Activated T-cell treated with anti-CD3 and anti-CD28 coated beads, Interleukin-2, amount 50 U/mL, for 4 hours (primary cell): Measurements from ENCODE around the gene DNAH8. TPM values are rescaled to one million over a fixed set of nuclear protein-coding genes. Genes with fewer than 3 reads are reported as not detected.

ENCODE experiments used
- ATAC-seq, 2 donors: fragments of 200-7000 bp; cut with Tn5 transposase; one replicate each; pipeline ENCODE4 v1.10.0; 2021
- DNase-seq: peaks from one replicate; pipeline ENCODE4 v3.0.0-alpha.2; 2020
- H3K27me3 Mint-ChIP-seq: one replicate; pipeline ENCODE4 v1.8.0; 2021; ENCODE audit warnings: low read depth, mixed read lengths
- H3K36me3 Mint-ChIP-seq: one replicate; pipeline ENCODE4 v1.8.0; 2022; ENCODE audit warnings: mixed read lengths; ENCODE audit not compliant: insufficient read depth
- H3K4me1 Mint-ChIP-seq: one replicate; pipeline ENCODE4 v1.8.0; 2021; ENCODE audit warnings: low read depth, mixed read lengths
- H3K4me3 Mint-ChIP-seq: one replicate; pipeline ENCODE4 v1.8.0; 2021; ENCODE audit warnings: mild to moderate bottlenecking, moderate library complexity, mixed read lengths
- H3K9me3 Mint-ChIP-seq: one replicate; pipeline ENCODE4 v1.8.0; 2021; ENCODE audit warnings: mixed read lengths
- total RNA-seq, 3 donors: library from RNA; stranded (reverse); gene quantifications; one replicate each; pipeline ENCODE4 v1.2.1, GENCODE V29; 2021

The DNAH8 gene
- total RNA-seq, 3 donors from 2014 or later: 0.11 to 0.22 (median 0.13) TPM

DNA sequence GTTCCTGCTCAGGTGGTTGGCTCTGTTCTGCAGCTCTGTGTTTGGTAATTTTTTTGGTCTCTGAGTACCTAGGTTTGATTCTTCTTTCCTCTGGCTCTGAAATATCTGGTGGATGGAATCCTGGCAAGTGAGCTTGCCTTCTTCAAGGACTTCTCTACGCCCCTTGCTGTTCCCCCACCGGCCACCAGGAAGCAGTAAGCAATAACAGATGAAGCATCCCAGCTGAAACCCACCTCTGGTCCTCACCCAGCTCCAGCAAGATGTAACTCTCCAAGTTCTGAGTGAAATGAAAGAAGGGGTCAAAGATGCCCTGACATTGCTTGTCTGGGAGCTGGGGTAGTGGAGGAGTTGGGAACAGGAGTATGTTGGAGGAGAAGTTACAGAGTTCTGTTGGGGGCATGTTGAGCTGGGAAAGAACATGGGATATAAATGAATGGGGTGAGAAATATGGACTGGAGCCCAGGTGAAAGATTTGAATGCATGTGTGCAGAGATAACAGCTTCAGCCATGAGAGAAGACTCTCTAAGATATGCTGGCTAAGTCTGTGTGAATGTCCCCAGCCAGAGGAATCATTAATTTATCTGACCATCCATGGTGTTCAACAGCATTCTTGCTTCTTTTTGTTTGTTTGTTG is 282.1 kb downstream of the DNAH8 start:
- Mint-ChIP-seq H3K9me3 (no peaks in the 10 kb centered on the region), H3K36me3 (no peaks in the 10 kb centered on the region), H3K27me3 (peaks cover 27% of the 10 kb centered on the region), H3K4me3 (no peak overlapping the region), H3K4me1 (no peaks in the 10 kb centered on the region)
- ATAC-seq (no peak), DNase-seq (peak; percentile 31)

DNA sequence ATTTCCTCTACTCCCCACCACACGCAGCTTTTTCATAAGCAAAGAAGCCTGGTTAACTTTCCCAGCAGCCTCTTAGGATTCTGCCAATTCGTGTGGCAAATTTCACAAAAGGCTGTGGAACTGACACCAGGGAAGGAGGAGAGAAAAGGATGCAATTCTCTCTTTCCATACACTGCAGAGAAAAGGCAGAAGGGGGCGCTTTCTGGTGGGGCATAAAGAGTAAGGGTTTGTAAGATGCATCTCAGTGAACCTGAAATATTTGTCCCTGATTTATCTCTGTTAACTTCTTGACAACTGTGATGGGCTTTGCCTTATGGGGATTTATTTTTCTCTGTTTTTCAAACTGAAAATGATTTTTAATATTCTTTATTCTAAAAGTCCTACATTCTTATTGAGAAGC is 288.0 kb downstream of the DNAH8 start:
- peaks cover 20% of the 10 kb centered on the region for H3K27me3 Mint-ChIP-seq
- no peaks in the 10 kb centered on the region for H3K4me1 Mint-ChIP-seq
- H3K9me3 Mint-ChIP-seq: no peaks in the 10 kb centered on the region
- H3K36me3 Mint-ChIP-seq: no peaks in the 10 kb centered on the region
- H3K4me3 Mint-ChIP-seq: no peak overlapping the region
- no peak for ATAC-seq
- DNase-seq: no peak

DNA sequence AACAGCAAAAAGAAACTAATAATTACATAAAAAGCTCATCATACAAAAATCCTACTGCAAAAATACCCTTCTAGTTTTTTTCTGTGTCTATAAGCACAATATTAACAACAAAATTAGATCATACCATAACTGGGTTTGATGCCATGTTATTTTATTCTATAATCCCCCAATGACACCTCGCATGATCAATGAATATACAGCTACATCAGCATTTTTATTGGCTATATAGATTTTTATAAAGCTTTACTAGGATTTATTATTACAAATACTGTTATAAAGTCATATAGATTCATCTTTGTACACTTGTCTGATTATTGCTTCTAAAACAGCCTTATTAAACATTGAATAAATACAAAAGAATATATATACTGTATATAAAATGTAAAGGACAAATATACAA is 288.4 kb downstream of the DNAH8 start:
- Mint-ChIP-seq H3K4me1 (no peaks in the 10 kb centered on the region), H3K9me3 (no peaks in the 10 kb centered on the region), H3K36me3 (no peaks in the 10 kb centered on the region), H3K4me3 (no peak overlapping the region), H3K27me3 (peaks cover 25% of the 10 kb centered on the region)
- no peak for ATAC-seq
- no peak for DNase-seq

DNA sequence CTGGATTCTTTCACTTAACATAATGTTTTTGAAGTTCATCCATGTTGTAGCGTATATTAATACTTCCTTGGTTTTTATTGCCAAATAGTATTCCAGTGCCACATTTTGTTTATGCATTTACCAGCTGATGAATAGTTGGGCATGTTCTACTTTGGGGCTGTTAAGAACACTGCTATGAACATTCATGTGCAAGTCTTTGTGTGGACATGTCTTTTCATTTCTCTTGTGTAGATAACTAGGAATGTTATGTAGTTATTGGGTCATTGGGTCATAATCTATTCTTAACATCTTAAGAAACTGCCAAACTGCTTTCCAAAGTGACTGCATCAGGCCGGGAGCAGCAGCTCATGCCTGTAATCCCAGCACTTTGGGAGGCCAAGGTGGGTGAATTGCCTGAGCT is 289.7 kb downstream of the DNAH8 start:
- no peak for ATAC-seq
- no peak for DNase-seq
- Mint-ChIP-seq H3K9me3 (no peaks in the 10 kb centered on the region), H3K4me1 (no peaks in the 10 kb centered on the region), H3K36me3 (no peaks in the 10 kb centered on the region), H3K27me3 (peaks cover 24% of the 10 kb centered on the region), H3K4me3 (no peak overlapping the region)

DNA sequence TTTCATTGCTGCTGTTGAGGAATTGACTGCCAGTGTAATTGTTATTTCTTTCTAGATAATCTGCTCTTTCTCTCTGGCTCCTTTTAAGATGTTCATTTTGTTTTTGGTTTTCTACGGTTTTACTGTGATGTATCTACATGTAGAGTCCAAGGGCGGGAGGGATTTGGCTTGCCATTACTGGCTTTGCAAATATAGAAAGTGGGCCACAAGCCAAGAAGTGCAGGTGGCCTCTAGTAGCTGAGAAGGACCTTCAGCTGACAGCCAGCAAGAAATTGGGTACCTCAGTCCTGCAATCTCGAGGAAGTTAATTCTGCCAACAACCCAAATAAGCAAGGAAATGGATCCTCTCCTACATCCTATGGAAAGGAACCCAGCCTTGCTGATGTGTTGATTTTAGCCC is 290.7 kb downstream of the DNAH8 start:
- no peak overlapping the region for H3K4me3 Mint-ChIP-seq
- H3K9me3 Mint-ChIP-seq: no peaks in the 10 kb centered on the region
- no peaks in the 10 kb centered on the region for H3K36me3 Mint-ChIP-seq
- DNase-seq: no peak
- ATAC-seq: no peak
- H3K4me1 Mint-ChIP-seq: no peaks in the 10 kb centered on the region
- peaks cover 19% of the 10 kb centered on the region for H3K27me3 Mint-ChIP-seq

DNA sequence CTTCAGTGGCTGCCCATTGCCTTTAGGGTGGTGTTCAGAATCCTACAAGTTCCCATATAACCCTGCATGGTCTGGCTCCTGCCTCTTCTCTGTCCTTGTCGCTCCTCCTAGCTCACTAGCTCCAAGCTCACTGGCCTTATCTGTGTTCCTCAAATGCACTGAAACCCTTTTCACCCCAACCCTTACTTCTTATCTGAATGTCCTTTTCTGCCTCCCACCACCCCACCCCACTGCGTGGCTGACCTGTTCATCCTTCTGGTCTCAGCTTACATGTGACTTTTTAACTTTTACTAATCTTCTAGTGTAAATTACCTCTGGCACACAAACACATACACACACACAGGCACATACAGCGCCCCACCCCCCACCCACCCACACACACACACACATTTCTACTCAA is 292.5 kb downstream of the DNAH8 start:
- DNase-seq (no peak), ATAC-seq (no peak)
- Mint-ChIP-seq H3K27me3 (peaks cover 24% of the 10 kb centered on the region), H3K36me3 (no peaks in the 10 kb centered on the region), H3K4me3 (no peak overlapping the region), H3K4me1 (no peaks in the 10 kb centered on the region), H3K9me3 (no peaks in the 10 kb centered on the region)

DNA sequence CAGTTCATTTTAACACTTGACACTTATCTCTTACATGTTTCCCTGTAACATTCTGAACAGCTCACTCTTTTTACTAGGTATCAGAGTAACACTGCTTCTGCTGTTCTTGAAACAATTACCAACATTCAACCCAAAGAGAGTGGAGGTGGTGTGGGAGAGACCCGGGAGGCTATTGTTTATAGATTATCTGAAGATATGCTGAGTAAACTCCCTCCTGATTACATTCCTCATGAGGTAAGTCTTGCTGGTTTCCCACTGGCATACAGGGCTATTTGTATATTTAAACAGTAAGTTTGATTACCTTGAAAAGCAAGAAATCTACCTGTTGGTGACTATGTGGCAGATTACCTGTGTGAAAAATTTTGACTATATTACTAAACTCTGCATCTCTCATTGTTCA is 293.6 kb downstream of the DNAH8 start:
- ATAC-seq (no peak), DNase-seq (no peak)
- H3K4me3 Mint-ChIP-seq: no peak overlapping the region
- H3K9me3 Mint-ChIP-seq: no peaks in the 10 kb centered on the region
- no peaks in the 10 kb centered on the region for H3K4me1 Mint-ChIP-seq
- peaks cover 29% of the 10 kb centered on the region for H3K27me3 Mint-ChIP-seq
- H3K36me3 Mint-ChIP-seq: no peaks in the 10 kb centered on the region

DNA sequence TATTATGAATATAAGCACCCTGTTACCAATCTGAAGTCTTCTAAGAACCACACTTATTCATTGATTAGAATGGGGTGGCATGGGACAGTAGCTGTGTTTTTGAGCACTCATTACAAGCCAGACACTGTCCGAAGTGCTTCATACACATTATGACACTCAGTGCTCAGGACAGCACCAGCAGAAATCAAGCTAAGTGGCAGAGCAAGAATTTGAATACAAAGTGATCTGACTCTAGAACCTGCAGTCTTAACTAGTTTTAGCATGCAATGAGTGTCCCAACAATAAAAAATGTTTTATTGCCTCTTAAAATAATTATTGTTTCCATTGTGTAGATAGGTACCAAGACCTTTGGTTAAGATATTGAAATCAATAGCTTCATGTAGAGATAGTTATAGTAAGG is 294.4 kb downstream of the DNAH8 start:
- no peaks in the 10 kb centered on the region for H3K36me3 Mint-ChIP-seq
- H3K27me3 Mint-ChIP-seq: peaks cover 32% of the 10 kb centered on the region
- ATAC-seq (no peak), DNase-seq (no peak)
- H3K9me3 Mint-ChIP-seq: no peaks in the 10 kb centered on the region
- H3K4me1 Mint-ChIP-seq: no peaks in the 10 kb centered on the region
- H3K4me3 Mint-ChIP-seq: no peak overlapping the region

DNA sequence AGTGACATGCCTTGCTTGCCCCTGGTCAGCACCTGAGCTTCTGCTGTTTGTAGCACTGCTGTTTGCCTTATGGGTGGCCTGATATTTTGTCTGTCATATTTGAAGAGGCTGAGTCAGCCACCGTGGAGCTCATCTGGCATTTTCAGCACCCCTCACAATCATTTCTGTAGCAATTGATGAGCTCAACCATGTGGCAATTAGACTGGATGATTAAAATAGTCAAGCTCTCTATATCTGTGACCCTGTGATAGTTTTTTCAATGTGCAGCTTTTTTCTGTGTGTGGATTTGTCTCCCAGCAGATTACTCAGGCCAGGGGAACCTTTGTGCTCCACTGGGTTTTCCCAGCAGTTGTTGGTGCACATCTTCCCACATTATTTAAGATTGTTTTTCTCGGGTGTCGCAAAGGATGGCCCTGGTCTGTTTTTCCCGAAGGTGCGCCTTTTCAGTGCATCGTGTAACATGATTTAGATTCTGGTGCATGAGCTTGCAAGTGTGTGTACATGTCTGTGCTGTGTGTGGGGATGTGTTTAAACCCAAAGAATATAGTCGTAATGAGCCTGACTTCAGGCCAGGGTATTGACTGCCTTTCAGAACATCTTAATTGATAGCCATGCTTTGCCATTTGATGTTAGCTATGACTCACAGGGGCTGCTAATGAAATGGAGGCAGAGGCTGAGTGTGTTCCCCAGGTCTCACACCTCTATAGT is 301.9 kb downstream of the DNAH8 start:
- DNase-seq (no peak), ATAC-seq (no peak)
- Mint-ChIP-seq H3K9me3 (no peaks in the 10 kb centered on the region), H3K36me3 (no peaks in the 10 kb centered on the region), H3K4me1 (no peaks in the 10 kb centered on the region), H3K27me3 (peaks cover 12% of the 10 kb centered on the region), H3K4me3 (no peak overlapping the region)

DNA sequence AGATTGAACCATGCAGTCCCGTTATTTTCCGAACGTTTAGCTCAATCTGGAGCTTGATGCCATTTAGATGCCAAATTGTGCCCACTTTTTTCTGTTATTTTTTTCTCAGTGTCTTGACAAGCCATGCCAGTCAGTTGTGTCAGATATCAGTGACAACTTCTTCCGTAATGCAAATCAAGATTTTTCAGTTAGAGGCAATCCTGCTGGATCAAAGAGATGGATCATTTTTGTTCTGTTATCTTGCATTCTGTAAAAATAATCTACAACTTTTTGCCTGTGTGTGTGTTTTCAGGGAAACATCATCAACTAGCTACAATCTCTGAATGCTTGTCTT is 302.4 kb downstream of the DNAH8 start:
- no peaks in the 10 kb centered on the region for H3K36me3 Mint-ChIP-seq
- H3K27me3 Mint-ChIP-seq: peaks cover 11% of the 10 kb centered on the region
- ATAC-seq: no peak
- no peaks in the 10 kb centered on the region for H3K9me3 Mint-ChIP-seq
- no peaks in the 10 kb centered on the region for H3K4me1 Mint-ChIP-seq
- H3K4me3 Mint-ChIP-seq: no peak overlapping the region
- DNase-seq: no peak

DNA sequence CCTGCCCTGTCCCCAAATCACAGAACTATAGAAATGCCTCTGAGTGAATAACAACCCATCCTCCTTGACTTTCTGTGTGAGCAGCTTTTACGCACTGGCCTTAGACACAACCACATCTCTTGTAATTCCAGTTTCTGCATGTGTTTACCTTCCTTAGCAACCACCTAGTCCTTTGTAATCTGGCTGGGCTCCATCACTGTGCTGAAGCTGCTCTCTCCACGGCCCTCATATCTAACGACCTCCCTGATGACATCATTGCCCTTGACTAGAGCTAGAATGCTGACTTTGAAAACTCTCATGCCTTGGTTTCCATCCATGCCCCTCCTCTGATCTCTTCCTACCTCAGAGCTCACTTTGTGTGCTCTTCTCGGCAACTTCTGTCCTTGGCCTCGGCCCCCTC is 303.0 kb downstream of the DNAH8 start:
- Mint-ChIP-seq H3K27me3 (peaks cover 11% of the 10 kb centered on the region), H3K36me3 (no peaks in the 10 kb centered on the region), H3K4me1 (no peaks in the 10 kb centered on the region), H3K9me3 (no peaks in the 10 kb centered on the region), H3K4me3 (no peak overlapping the region)
- ATAC-seq (no peak), DNase-seq (no peak)

DNA sequence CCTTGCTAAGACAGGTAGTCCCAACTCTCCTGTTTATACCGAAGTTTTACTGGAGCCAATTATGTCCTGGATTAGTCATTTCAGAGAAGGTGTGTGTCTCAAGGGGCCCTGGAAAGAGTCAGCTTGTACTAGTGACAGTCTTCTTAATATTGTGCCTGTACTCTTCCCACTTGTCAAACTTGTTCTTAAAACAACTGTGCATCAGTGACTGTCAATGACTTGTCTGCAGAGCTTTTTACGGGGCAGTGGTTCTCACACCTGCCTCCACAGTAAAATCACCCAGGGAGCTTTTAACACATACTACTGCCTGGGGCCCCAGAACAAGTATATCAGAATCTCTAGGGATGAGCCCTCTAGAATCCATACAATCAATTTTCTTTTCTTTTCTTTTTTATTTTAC is 305.0 kb downstream of the DNAH8 start:
- no peak for ATAC-seq
- no peak for DNase-seq
- Mint-ChIP-seq H3K4me1 (no peaks in the 10 kb centered on the region), H3K9me3 (no peaks in the 10 kb centered on the region), H3K4me3 (no peak overlapping the region), H3K36me3 (no peaks in the 10 kb centered on the region), H3K27me3 (peaks cover 4% of the 10 kb centered on the region)

DNA sequence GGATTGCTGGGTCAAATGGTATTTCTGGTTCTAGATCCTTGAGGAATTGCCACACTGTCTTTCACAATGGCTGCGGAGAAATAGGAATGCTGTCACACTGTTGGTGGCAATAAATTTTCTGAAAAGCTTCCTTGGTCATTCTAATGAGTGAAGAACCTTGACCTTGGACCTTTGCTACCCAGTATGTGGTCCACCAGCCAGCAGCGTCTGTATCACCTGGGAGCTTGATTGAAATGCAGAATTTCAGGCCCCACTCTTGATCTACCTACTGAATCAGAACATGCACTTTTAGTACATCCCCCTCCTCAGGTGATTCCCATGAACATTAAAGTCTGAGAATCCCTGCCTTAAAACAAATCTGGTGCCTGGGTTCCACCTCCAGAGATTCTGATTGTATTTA is 305.9 kb downstream of the DNAH8 start:
- peaks cover 6% of the 10 kb centered on the region for H3K27me3 Mint-ChIP-seq
- H3K9me3 Mint-ChIP-seq: no peaks in the 10 kb centered on the region
- no peak for ATAC-seq
- no peaks in the 10 kb centered on the region for H3K4me1 Mint-ChIP-seq
- no peak overlapping the region for H3K4me3 Mint-ChIP-seq
- no peaks in the 10 kb centered on the region for H3K36me3 Mint-ChIP-seq
- DNase-seq: no peak

DNA sequence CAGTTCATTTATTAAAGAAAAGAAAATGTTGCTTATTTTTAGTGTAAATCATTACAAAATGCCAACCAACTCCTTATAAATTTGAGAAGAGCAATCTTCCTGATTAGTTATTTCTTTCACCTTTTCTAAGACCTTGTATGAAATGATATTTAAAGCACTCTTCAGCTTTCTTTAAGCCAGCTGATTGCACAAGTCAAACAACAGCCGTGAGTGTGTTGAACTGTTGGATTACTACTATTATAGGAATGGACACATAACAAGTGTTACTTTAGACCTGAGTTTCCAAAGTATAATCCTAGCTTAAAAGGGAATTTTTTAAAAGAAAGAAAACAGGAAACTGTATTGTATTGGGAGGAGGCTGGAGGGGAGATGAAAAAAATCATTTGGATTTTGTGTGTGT is 306.7 kb downstream of the DNAH8 start:
- peaks cover 6% of the 10 kb centered on the region for H3K27me3 Mint-ChIP-seq
- H3K4me3 Mint-ChIP-seq: no peak overlapping the region
- ATAC-seq (no peak), DNase-seq (no peak)
- no peaks in the 10 kb centered on the region for H3K4me1 Mint-ChIP-seq
- H3K9me3 Mint-ChIP-seq: no peaks in the 10 kb centered on the region
- H3K36me3 Mint-ChIP-seq: no peaks in the 10 kb centered on the region

DNA sequence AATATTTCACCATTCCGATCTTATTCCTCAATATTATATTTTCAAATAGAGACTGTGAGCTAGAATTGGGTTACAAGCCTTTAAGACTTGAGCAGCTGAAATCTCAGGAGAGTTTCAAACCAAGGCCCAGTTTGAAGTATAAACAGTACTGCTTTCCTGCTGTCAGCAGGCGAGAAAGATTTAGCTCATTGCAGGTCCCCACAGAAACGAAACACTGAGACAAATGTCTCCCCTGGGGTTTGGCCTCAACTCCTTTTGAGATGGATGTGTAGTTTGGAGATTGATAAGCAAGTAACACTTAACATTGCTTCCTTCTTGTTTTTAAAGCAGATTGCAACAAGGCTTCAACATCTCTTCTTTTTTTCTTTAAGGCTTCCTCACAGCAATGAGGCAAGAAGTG is 311.1 kb downstream of the DNAH8 start:
- H3K4me1 Mint-ChIP-seq: no peaks in the 10 kb centered on the region
- no peak for DNase-seq
- no peaks in the 10 kb centered on the region for H3K36me3 Mint-ChIP-seq
- no peaks in the 10 kb centered on the region for H3K9me3 Mint-ChIP-seq
- no peak for ATAC-seq
- peaks cover 18% of the 10 kb centered on the region for H3K27me3 Mint-ChIP-seq
- H3K4me3 Mint-ChIP-seq: no peak overlapping the region
